GM06990 (cell line): ENCODE data around the gene WNK2.
"Not testable (repeated sequence)": the region's sequence is repeated elsewhere in the genome, so short reads cannot be mapped to it uniquely, and the experiment has no call there.

Experiments used
- DNase-seq: peaks from one replicate; pipeline ENCODE4 v3.0.0-alpha.2; 2011; ENCODE audit not compliant: insufficient read length; ENCODE audit errors: extremely low read depth
- H3K27me3 ChIP-seq: replicated peaks from 2 replicates; pipeline ENCODE4 v1.6.0; 2011; ENCODE audit warnings: low read length; ENCODE audit not compliant: control insufficient read depth, insufficient read depth
- H3K36me3 ChIP-seq: 2 replicates; pipeline ENCODE4 v1.5.1; 2011; ENCODE audit warnings: low read length; ENCODE audit not compliant: control insufficient read depth, insufficient read depth
- H3K4me3 ChIP-seq: replicated peaks from 2 replicates; pipeline ENCODE4 v1.5.1; 2011; ENCODE audit warnings: low read depth, mild to moderate bottlenecking, control low read depth, low read length
- TF ChIP-seq, protein P1 (sequence below): IDR thresholded peaks from 2 replicates; pipeline ENCODE4 v1.5.1; 2011; ENCODE audit warnings: low read length, control low read depth, mild to moderate bottlenecking, inconsistent platforms; ENCODE audit not compliant: insufficient read depth, poor library complexity, severe bottlenecking

WNK2 gene

GRCh38 chr9:93320591-93321219, 136.8 kb downstream of the WNK2 start:
- TF ChIP-seq, protein P1, sequence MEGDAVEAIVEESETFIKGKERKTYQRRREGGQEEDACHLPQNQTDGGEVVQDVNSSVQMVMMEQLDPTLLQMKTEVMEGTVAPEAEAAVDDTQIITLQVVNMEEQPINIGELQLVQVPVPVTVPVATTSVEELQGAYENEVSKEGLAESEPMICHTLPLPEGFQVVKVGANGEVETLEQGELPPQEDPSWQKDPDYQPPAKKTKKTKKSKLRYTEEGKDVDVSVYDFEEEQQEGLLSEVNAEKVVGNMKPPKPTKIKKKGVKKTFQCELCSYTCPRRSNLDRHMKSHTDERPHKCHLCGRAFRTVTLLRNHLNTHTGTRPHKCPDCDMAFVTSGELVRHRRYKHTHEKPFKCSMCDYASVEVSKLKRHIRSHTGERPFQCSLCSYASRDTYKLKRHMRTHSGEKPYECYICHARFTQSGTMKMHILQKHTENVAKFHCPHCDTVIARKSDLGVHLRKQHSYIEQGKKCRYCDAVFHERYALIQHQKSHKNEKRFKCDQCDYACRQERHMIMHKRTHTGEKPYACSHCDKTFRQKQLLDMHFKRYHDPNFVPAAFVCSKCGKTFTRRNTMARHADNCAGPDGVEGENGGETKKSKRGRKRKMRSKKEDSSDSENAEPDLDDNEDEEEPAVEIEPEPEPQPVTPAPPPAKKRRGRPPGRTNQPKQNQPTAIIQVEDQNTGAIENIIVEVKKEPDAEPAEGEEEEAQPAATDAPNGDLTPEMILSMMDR = no peak
- no peaks in the 10 kb centered on the region for H3K36me3 ChIP-seq
- no peak overlapping the region for H3K4me3 ChIP-seq
- peaks cover 2% of the 10 kb centered on the region for H3K27me3 ChIP-seq
- no peak for DNase-seq

- no peak for DNase-seq
- Histone ChIP-seq H3K36me3 (no peaks in the 10 kb centered on the region), H3K27me3 (peaks cover 2% of the 10 kb centered on the region), H3K4me3 (no peak overlapping the region)
- TF ChIP-seq, protein P1 = no peak
Measured at GRCh38 chr9:93321220-93321610, 137.3 kb downstream of the WNK2 start.

DNA sequence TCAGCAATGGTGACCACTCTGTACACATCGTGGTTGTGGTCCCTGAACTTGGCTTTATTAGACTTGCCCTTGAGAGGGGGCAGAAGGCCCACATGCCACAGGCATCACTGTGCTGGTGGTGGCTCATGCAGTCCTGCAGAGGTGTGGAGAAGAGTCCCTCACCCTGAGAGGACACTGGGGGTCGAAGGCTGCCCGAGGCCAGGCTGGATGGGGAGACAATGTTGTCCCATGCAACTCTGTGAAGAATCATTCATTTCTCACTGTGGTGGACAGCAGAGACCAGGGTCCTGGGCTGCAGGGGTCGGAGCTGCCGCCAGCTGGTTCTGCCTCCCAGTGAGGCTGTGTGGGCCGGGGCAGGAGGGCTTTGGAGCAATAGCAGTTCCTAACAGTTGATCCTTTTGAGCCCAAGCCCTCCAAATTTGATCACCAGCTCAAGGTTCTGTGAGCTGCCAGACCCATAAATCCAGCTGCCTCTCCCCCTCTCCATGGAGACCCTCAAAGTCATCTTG, 139.6 kb downstream of the WNK2 start:
- H3K36me3 ChIP-seq, H3K27me3 ChIP-seq, DNase-seq, H3K4me3 ChIP-seq: not testable (repeated sequence)

DNA sequence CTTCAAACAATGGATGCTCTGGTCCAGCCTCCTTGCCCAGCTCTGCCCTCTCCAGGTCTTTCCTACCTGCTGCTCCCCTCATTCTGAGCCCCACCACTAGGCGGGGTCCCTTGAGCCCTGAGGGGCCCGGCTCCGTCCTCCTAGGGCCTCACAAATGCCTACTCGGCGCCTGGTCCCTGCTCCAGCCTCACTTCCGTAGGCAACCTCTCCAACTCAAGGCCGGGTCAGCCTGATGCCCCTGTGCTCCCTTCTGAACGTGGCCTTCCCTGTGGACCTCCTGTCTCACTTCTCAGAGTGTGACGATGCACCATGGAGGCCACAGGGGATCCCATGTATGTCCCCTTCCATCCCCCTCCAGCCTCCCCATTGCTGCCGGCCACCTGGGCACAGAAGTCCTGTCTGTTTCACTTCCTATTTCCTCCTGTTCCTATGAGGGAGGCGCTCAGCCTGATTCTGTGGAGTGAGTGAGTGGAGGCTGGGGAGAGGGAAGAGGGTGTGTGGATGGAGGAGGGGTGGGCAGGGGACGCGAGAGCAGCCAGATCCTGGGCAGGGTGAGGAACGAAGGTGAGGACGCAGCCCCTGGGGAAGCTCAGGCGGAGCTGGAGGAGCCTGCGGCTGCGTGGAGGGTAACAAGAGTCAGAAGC, 140.4 kb downstream of the WNK2 start:
- TF ChIP-seq, protein P1 = no peak
- Histone ChIP-seq H3K4me3 (no peak overlapping the region), H3K36me3 (no peaks in the 10 kb centered on the region), H3K27me3 (no peaks in the 10 kb centered on the region)
- DNase-seq = no peak

DNA sequence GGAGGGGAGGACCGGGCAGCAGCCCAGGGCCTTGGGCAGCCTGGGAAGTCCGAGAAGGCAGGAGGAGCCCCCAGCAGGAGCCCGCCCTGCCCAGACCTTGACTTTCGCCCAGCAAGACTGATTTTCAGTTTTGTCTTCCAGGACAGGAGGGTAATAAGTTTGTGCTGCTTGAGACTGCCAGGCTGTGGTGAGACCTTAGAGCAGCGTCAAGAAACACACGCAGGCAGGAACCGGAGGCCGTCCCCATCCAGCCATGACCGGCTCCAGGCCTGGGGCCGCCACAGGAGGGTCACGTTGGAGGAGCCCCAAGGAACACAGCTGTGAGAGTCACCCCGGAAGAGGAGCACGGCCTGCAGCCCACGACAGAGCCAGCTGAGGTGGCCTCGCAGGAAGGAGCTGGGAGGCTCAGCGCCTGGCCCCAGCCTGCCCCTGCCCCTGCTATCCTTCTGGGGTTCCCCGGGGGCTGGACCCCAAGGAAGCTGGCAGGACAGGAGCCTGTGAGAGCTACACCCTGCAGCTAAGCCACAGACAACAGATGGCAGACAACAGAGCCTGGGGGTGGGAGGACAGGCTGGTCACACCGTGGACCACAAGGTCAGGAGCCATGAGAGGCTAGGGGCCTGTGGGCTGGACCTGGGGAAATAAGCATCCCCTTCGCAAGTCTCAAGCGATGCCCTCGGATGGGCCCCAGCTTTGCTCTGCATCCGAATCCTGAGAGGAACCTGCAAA, 141.5 kb downstream of the WNK2 start:
- DNase-seq = no peak
- TF ChIP-seq, protein P1 = no peak
- H3K36me3 ChIP-seq = no peaks in the 10 kb centered on the region
- H3K27me3 ChIP-seq = no peaks in the 10 kb centered on the region
- H3K4me3 ChIP-seq = no peak overlapping the region

DNA sequence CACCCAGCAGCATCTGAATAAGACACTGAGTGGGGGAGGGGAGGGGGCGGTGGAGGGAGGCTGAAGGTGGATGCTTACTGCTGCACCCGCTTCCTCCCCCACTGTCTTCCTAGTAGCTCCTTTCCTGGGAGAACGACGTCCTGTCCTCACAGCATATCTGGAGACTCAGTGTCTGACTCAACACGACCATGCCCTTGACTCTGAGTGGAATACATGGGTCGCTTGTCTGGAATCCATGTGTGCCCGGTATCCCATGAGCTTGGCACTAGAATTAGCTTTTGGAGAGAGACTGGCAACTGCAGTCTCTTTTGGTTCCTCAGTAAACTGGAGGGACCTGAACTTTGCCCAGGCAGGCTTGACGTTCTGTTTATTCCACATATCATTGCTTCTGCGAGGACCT, 142.1 kb downstream of the WNK2 start:
- DNase-seq = no peak
- no peaks in the 10 kb centered on the region for H3K27me3 ChIP-seq
- H3K36me3 ChIP-seq = no peaks in the 10 kb centered on the region
- TF ChIP-seq, protein P1 = no peak
- H3K4me3 ChIP-seq = no peak overlapping the region
